ENCODE results near the gene PAXIP1.

GRCh38 chr7:154916856-154917807 lies 85.8 kb downstream of the PAXIP1 start:
- TF ChIP-seq CTCF (IDR thresholded peaks at IDR 0.05) (no peak), POLR2AphosphoS5 (IDR thresholded peaks at IDR 0.05) (no peak), POLR2A (IDR thresholded peaks at IDR 0.05) (no peak)

Data from suprapubic skin (tissue), 4 donors.